HEK293 (cell line): Measurements from ENCODE around the gene TMIGD1.

Source experiments
- CTCF ChIA-PET: fragments of 350-600 bp; formaldehyde crosslinking; extraction: SDS; loops from one replicate; lab custom pipeline; 2021; ENCODE audit warnings: antibody characterized with exemption; lab: Yijun Ruan, JAX
- POLR2A ChIA-PET: fragments of 300-600 bp; formaldehyde crosslinking; extraction: SDS; loops from one replicate; lab custom pipeline; 2020; ENCODE audit warnings: antibody characterized with exemption, inconsistent platforms; lab: Yijun Ruan, JAX
- H3K27ac ChIP-seq: fragments of 200-500 bp; sonication (Bioruptor generic); 2 replicates; pipeline ENCODE4 v1.5.1; 2014; ENCODE audit warnings: low read depth, low read length, control low read depth, inconsistent platforms; ENCODE audit errors: extremely low read depth
- H3K36me3 ChIP-seq, 2 experiments: fragments of 200-500 bp in 1 of 2; sonication (Bioruptor generic) in 1 of 2; 1 replicate in 1 of 2; 2 replicates in 1 of 2; pipeline ENCODE4 v1.5.1; 2014 to 2017; ENCODE audit warnings: inconsistent platforms in 2 of 2, low read length in 2 of 2; ENCODE audit not compliant: control insufficient read depth in 2 of 2, insufficient read depth in 1 of 2
- H3K4me1 ChIP-seq: fragments of 200-500 bp; sonication (Bioruptor generic); 2 replicates; pipeline ENCODE4 v1.5.1; 2014; ENCODE audit warnings: mild to moderate bottlenecking, low read length, inconsistent platforms; ENCODE audit not compliant: control insufficient read depth, insufficient read depth
- H3K4me3 ChIP-seq: 2 replicates; pipeline ENCODE4 v1.5.1; 2011; ENCODE audit warnings: low read depth, mild to moderate bottlenecking, control low read depth, low read length, moderate library complexity
- H3K9me3 ChIP-seq: fragments of 200-500 bp; sonication (Bioruptor generic); 2 replicates; pipeline ENCODE4 v1.5.1; 2014; ENCODE audit warnings: low read depth, low read length, inconsistent platforms; ENCODE audit not compliant: control insufficient read depth, insufficient read depth
- ATF2 ChIP-seq: fragments of 450-650 bp; formaldehyde crosslinking; IDR thresholded peaks from 2 replicates; pipeline ENCODE4 v1.5.1; 2016; ENCODE audit warnings: missing biosample characterization, missing genetic modification characterization, low read depth
- BCL11B ChIP-seq: fragments of 450-650 bp; formaldehyde crosslinking; IDR thresholded peaks from 2 replicates; pipeline ENCODE4 v1.5.1; 2016; ENCODE audit warnings: low read depth, missing biosample characterization, missing genetic modification characterization
- IKZF3 ChIP-seq: fragments of 450-650 bp; IDR thresholded peaks from 2 replicates; pipeline ENCODE4 v1.5.0; 2018; ENCODE audit warnings: missing biosample characterization, mild to moderate bottlenecking, missing genetic modification characterization, moderate library complexity
- INSM2 ChIP-seq: fragments of 450-650 bp; formaldehyde crosslinking; IDR thresholded peaks from 2 replicates; pipeline ENCODE4 v1.5.1; 2016; ENCODE audit warnings: missing biosample characterization, missing genetic modification characterization
- OSR2 ChIP-seq: fragments of 450-650 bp; formaldehyde crosslinking; IDR thresholded peaks from 2 replicates; pipeline ENCODE4 v1.5.1; 2016; ENCODE audit warnings: missing biosample characterization, missing genetic modification characterization
- PRDM1 ChIP-seq: fragments of 450-650 bp; formaldehyde crosslinking; IDR thresholded peaks from 2 replicates; pipeline ENCODE4; 2016; ENCODE audit warnings: missing biosample characterization, missing genetic modification characterization
- REPIN1 ChIP-seq: fragments of 450-650 bp; formaldehyde crosslinking; IDR thresholded peaks from 2 replicates; pipeline ENCODE4 v1.5.1; 2017; ENCODE audit warnings: missing biosample characterization, missing genetic modification characterization, low read depth
- SETDB1 ChIP-seq: IDR thresholded peaks from one replicate; pipeline ENCODE4 v1.6.1; 2017; ENCODE audit warnings: mild to moderate bottlenecking, low read length, moderate library complexity, mixed read lengths; ENCODE audit not compliant: insufficient read length
- ZNF184 ChIP-seq: fragments of 450-650 bp; IDR thresholded peaks from 2 replicates; pipeline ENCODE4 v1.5.1; 2018; ENCODE audit warnings: missing biosample characterization, mild to moderate bottlenecking, missing genetic modification characterization
- ZNF19 ChIP-seq: fragments of 450-650 bp; formaldehyde crosslinking; IDR thresholded peaks from 2 replicates; pipeline ENCODE4; 2016; ENCODE audit warnings: missing biosample characterization, missing genetic modification characterization, low read depth
- ZNF211 ChIP-seq: fragments of 450-650 bp; formaldehyde crosslinking; IDR thresholded peaks from 2 replicates; pipeline ENCODE4 v1.5.1; 2016; ENCODE audit warnings: low read depth, missing biosample characterization, missing genetic modification characterization
- ZNF354C ChIP-seq: fragments of 450-650 bp; formaldehyde crosslinking; IDR thresholded peaks from 2 replicates; pipeline ENCODE4 v1.5.1; 2016; ENCODE audit warnings: missing biosample characterization, missing genetic modification characterization, low read depth, borderline replicate concordance
- ZNF366 ChIP-seq: fragments of 450-650 bp; formaldehyde crosslinking; conservative IDR thresholded peaks from 2 replicates; pipeline ENCODE4 v1.5.1; 2016; ENCODE audit warnings: missing biosample characterization, missing genetic modification characterization
- ZNF624 ChIP-seq: fragments of 450-650 bp; formaldehyde crosslinking; IDR thresholded peaks from 2 replicates; pipeline ENCODE4 v1.5.1; 2017; ENCODE audit warnings: missing biosample characterization, missing genetic modification characterization
- ZNF629 ChIP-seq: fragments of 450-650 bp; formaldehyde crosslinking; IDR thresholded peaks from 2 replicates; pipeline ENCODE4 v1.5.1; 2017; ENCODE audit warnings: missing biosample characterization, missing genetic modification characterization
- ZNF654 ChIP-seq: fragments of 450-650 bp; formaldehyde crosslinking; IDR thresholded peaks from 2 replicates; pipeline ENCODE4 v1.5.1; 2016; ENCODE audit warnings: low read depth, missing biosample characterization, missing genetic modification characterization
- ZNF660 ChIP-seq: fragments of 450-650 bp; IDR thresholded peaks from 2 replicates; pipeline ENCODE4 v1.5.1; 2018; ENCODE audit warnings: missing biosample characterization, mild to moderate bottlenecking, missing genetic modification characterization
- ZNF776 ChIP-seq: fragments of 450-650 bp; formaldehyde crosslinking; IDR thresholded peaks from 2 replicates; pipeline ENCODE4 v1.5.0; 2017; ENCODE audit warnings: missing biosample characterization, missing genetic modification characterization, borderline replicate concordance
- ZXDB ChIP-seq: fragments of 450-650 bp; formaldehyde crosslinking; IDR thresholded peaks from 2 replicates; pipeline ENCODE4 v1.5.1; 2016; ENCODE audit warnings: missing biosample characterization, missing genetic modification characterization
- TF ChIP-seq, protein P1 (sequence below): fragments of 450-650 bp; formaldehyde crosslinking; IDR thresholded peaks from 2 replicates; pipeline ENCODE4 v1.5.1; 2016; ENCODE audit warnings: missing biosample characterization, missing genetic modification characterization
- TF ChIP-seq, protein P2 (sequence below): fragments of 450-650 bp; formaldehyde crosslinking; IDR thresholded peaks from 2 replicates; pipeline ENCODE4 v1.5.1; 2016; ENCODE audit warnings: missing biosample characterization, missing genetic modification characterization
- TF ChIP-seq, protein P3 (sequence below): fragments of 450-650 bp; formaldehyde crosslinking; IDR thresholded peaks from 2 replicates; pipeline ENCODE4 v1.5.1; 2016; ENCODE audit warnings: missing biosample characterization, missing genetic modification characterization

Gene TMIGD1

GRCh38 chr17:30375661-30376060 lies 41.8 kb upstream of the TMIGD1 start (continued):
- 0 out of 2 replicates have a peak, but pooled peaks have one; percentile 15 for TF ChIP-seq INSM2
- TF ChIP-seq ZNF184 (tag by site-specific recombination), result peak; percentile 26; the same call in 1 of the 2 replicates
- peak; percentile 75 for TF ChIP-seq ZNF629

DNA sequence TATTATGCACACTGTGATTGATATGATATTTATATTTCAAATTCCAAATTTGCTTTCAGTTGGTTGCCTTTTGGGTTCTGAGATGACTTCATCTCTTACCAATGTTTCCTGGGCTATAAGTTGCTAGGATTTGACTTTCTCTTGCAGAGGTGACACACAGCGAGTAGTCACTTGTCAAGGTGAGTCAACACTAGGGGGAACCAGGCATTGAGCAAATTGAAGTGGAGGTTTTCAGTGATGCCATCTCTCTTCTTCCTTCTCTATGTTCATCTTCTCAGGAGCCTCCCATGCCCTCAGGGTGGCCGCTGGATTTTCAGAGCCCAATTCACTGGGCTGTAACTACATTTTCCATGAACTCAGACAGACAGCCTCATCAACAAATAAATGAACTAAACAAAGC lies 38.9 kb upstream of the TMIGD1 start:
- no peaks in the 10 kb centered on the region for H3K36me3 ChIP-seq
- no peak overlapping the region for H3K4me3 ChIP-seq
- ChIA-PET POLR2A (no interaction called here), CTCF (no interaction called here)
- H3K4me1 ChIP-seq, result peaks cover 20% of the 10 kb centered on the region
- H3K27ac ChIP-seq, result no peak overlapping the region
- TF ChIP-seq ZNF776 (tag by site-specific recombination) (no peak), ZNF660 (tag by site-specific recombination) (0 out of 2 replicates have a peak, but pooled peaks have one; percentile 37), ZNF366 (tag by site-specific recombination) (0 out of 2 replicates have a peak, but pooled peaks have one; percentile 25), ATF2 (tag by site-specific recombination) (0 out of 2 replicates have a peak, but pooled peaks have one; percentile 21), ZNF184 (tag by site-specific recombination) (peak; percentile 96), ZNF354C (no peak), PRDM1 (tag by site-specific recombination) (peak; percentile 73), ZNF624 (tag by site-specific recombination) (no peak), REPIN1 (tag by site-specific recombination) (no peak), ZNF654 (peak; percentile 21)
- TF ChIP-seq, all 188 proteins: peak for 6
- no peaks in the 10 kb centered on the region for H3K9me3 ChIP-seq

DNA sequence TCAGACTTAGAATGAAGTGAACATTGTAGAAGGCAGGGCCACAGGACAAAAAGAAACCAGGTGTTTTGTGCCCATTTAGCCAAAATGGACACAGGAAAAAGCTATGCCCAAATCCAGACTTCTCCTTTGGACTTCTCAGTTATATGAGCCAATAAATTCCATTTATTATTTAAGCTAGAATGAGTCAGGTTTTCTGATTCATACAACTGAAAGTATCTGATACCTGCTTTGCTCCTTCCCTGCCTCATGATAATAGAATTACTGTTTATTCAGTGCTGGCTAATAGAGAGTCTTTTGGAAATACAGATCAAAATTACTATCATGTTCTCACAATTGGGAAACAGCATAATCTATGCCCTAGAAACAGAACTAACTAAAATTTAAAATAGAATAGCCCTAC lies 36.1 kb upstream of the TMIGD1 start:
- Histone ChIP-seq H3K36me3 (no peaks in the 10 kb centered on the region), H3K27ac (no peak overlapping the region), H3K4me3 (no peak overlapping the region), H3K4me1 (no peaks in the 10 kb centered on the region; the same call in 1 of the 2 replicates), H3K9me3 (no peaks in the 10 kb centered on the region)
- no peak for TF ChIP-seq ZNF211 (tag by site-specific recombination)
- TF ChIP-seq, protein P1, sequence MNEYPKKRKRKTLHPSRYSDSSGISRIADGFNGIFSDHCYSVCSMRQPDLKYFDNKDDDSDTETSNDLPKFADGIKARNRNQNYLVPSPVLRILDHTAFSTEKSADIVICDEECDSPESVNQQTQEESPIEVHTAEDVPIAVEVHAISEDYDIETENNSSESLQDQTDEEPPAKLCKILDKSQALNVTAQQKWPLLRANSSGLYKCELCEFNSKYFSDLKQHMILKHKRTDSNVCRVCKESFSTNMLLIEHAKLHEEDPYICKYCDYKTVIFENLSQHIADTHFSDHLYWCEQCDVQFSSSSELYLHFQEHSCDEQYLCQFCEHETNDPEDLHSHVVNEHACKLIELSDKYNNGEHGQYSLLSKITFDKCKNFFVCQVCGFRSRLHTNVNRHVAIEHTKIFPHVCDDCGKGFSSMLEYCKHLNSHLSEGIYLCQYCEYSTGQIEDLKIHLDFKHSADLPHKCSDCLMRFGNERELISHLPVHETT (tag by site-specific recombination), result no peak
- ChIA-PET CTCF (interaction anchor here (0.7 kb wide), 1 partner anchor 605 kb away, joined by 3 read pairs; no protein-coding TSS in a partner anchor), POLR2A (no interaction called here)

GRCh38 chr17:30368912-30369720 lies 35.3 kb upstream of the TMIGD1 start:
- Histone ChIP-seq H3K9me3 (no peaks in the 10 kb centered on the region), H3K4me3 (no peak overlapping the region), H3K27ac (no peak overlapping the region), H3K36me3 (no peaks in the 10 kb centered on the region), H3K4me1 (no peaks in the 10 kb centered on the region; the same call in 1 of the 2 replicates)
- CTCF ChIA-PET, result interaction anchor here (0.6 kb wide), 1 partner anchor 688 kb away, joined by 5 read pairs; no protein-coding TSS in a partner anchor
- POLR2A ChIA-PET, result no interaction called here
- TF ChIP-seq SETDB1, result no peak
- no peak for TF ChIP-seq ZXDB (tag by site-specific recombination)
- no peak for TF ChIP-seq IKZF3 (tag by site-specific recombination)
- TF ChIP-seq ZNF19, result no peak
- TF ChIP-seq BCL11B (tag by site-specific recombination), result no peak
- TF ChIP-seq, protein P2, sequence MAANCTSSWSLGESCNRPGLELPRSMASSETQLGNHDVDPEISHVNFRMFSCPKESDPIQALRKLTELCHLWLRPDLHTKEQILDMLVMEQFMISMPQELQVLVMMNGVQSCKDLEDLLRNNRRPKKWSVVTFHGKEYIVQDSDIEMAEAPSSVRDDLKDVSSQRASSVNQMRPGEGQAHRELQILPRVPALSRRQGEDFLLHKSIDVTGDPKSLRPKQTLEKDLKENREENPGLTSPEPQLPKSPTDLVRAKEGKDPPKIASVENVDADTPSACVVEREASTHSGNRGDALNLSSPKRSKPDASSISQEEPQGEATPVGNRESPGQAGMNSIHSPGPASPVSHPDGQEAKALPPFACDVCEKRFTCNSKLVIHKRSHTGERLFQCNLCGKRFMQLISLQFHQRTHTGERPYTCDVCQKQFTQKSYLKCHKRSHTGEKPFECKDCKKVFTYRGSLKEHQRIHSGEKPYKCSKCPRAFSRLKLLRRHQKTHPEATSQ (tag by site-specific recombination), result no peak
- TF ChIP-seq, protein P3, sequence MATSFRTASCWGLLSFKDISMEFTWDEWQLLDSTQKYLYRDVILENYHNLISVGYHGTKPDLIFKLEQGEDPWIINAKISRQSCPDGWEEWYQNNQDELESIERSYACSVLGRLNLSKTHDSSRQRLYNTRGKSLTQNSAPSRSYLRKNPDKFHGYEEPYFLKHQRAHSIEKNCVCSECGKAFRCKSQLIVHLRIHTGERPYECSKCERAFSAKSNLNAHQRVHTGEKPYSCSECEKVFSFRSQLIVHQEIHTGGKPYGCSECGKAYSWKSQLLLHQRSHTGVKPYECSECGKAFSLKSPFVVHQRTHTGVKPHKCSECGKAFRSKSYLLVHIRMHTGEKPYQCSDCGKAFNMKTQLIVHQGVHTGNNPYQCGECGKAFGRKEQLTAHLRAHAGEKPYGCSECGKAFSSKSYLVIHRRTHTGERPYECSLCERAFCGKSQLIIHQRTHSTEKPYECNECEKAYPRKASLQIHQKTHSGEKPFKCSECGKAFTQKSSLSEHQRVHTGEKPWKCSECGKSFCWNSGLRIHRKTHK (tag by site-specific recombination), result no peak
- no peak for TF ChIP-seq OSR2 (tag by site-specific recombination)
